Measurements from ENCODE around the gene PURB.

GRCh38 chr7:44884621-44885393 is 523 bp downstream of the PURB start:
- TF ChIP-seq CTCF (IDR thresholded peaks at IDR 0.05; ENCODE audit: low read depth, low read length, missing input control) (no peak), EGR1 (IDR thresholded peaks at IDR 0.05; ENCODE audit: low read depth in 2 of 2) (no peak), FOXA1 (IDR thresholded peaks at IDR 0.05) (no peak)

Data from liver (tissue), 3 donors.